Adrenal gland (tissue), 5 donors: ENCODE measurements around the gene GLIS1.

Source experiments
- CTCF ChIP-seq, 6 experiments: fragments of 450-650 bp in 4 of 6; fragments of 200-600 bp in 2 of 6; sonication (generic) in 1 of 6; IDR thresholded peaks; 1 replicate in 5 of 6; 2 replicates in 1 of 6; pipeline versions ENCODE4 v1.5.1 to v1.8.0; 2016 to 2021; ENCODE audit warnings: antibody characterized with exemption in 6 of 6, mild to moderate bottlenecking in 2 of 6, moderate library complexity in 1 of 6
- POLR2A ChIP-seq, 2 donors: fragments of 450-650 bp; IDR thresholded peaks; one replicate each; pipeline ENCODE4 v1.6.1; 2017; ENCODE audit warnings: antibody characterized with exemption in 2 of 2, mild to moderate bottlenecking in 2 of 2, moderate library complexity in 1 of 2
- donor health status: DM: no; HTN: no; CAD: no.

GRCh38 chr1:53580009-53580400, 159.0 kb downstream of the GLIS1 start:
- TF ChIP-seq CTCF (IDR thresholded peaks at IDR 0.05) (no peak), POLR2A (IDR thresholded peaks at IDR 0.05) (no peak)
